Gastroesophageal sphincter (tissue), 4 donors: Measurements from ENCODE around the gene BRMS1. TPM values are rescaled to one million over a fixed set of nuclear protein-coding genes. Genes with fewer than 3 reads are reported as not detected.

Experiments used
- ATAC-seq: fragments of 150-250 bp; one replicate; pipeline ENCODE4 v1.9.1; 2016; ENCODE audit warnings: mild to moderate bottlenecking, moderate library complexity
- H3K27ac ChIP-seq, 4 donors: fragments of 200-600 bp; sonication (generic) in 3 of 4; 1 replicate in 3 of 4; 2 replicates in 1 of 4; pipeline ENCODE4 v1.5.1; 2016 to 2019
- H3K27me3 ChIP-seq: fragments of 200-600 bp; sonication (generic); one replicate; pipeline ENCODE4 v1.5.1; 2019
- H3K36me3 ChIP-seq, 2 donors: fragments of 200-600 bp; sonication (generic); one replicate each; pipeline ENCODE4 v1.5.1; 2019; ENCODE audit warnings: control low read depth in 1 of 2
- H3K4me1 ChIP-seq, 3 donors: fragments of 200-600 bp; sonication (generic); 1 replicate in 2 of 3; 2 replicates in 1 of 3; pipeline ENCODE4 v1.5.1; 2016 to 2019; ENCODE audit warnings: control low read depth in 2 of 3
- H3K4me3 ChIP-seq, 2 donors: fragments of 200-600 bp; sonication (generic); one replicate each; pipeline ENCODE4 v1.5.1; 2019; ENCODE audit warnings: mild to moderate bottlenecking in 1 of 2, moderate library complexity in 1 of 2
- H3K9me3 ChIP-seq, 3 donors: fragments of 200-600 bp; sonication (generic); one replicate each; pipeline ENCODE4 v1.5.1; 2017 to 2019; ENCODE audit warnings: control low read depth in 2 of 3
- EP300 ChIP-seq: sonication (generic); formaldehyde crosslinking; IDR thresholded peaks from one replicate; pipeline ENCODE4 v1.6.1; 2017; ENCODE audit warnings: antibody characterized with exemption, mild to moderate bottlenecking
- POLR2A ChIP-seq, 2 donors: fragments of 450-650 bp; IDR thresholded peaks; one replicate each; pipeline ENCODE4 v1.6.1; 2017; ENCODE audit warnings: antibody characterized with exemption in 2 of 2, mild to moderate bottlenecking in 2 of 2, moderate library complexity in 1 of 2
- POLR2AphosphoS5 ChIP-seq: sonication (generic); formaldehyde crosslinking; IDR thresholded peaks from one replicate; pipeline ENCODE4 v1.6.1; 2017; ENCODE audit warnings: antibody characterized with exemption
- WGBS, 2 donors: methylation state at CpG; one replicate each; pipeline ENCODE4 v1.1.5; 2018; ENCODE audit warnings: low coverage in 1 of 2; 5-methylcytosine and 5-hydroxymethylcytosine counted together
- small RNA-seq, 4 donors: library from RNA; depleted of rRNA; stranded (forward); fragments of <200 nt; gene quantifications; one replicate each; pipeline ENCODE3, GENCODE V24; 2016
- total RNA-seq, 4 donors: library from RNA; depleted of rRNA; stranded (reverse); fragments of >200 nt; gene quantifications; one replicate each; pipeline ENCODE4 v1.1.0, GENCODE V29; 2016
- TF ChIP-seq, protein P1 (sequence below), 4 experiments: fragments of 200-600 bp in 2 of 4; fragments of 450-650 bp in 2 of 4; sonication (generic) in 1 of 4; IDR thresholded peaks; one replicate each; pipeline ENCODE4 v1.5.1; 2017 to 2019; ENCODE audit warnings: antibody characterized with exemption in 4 of 4, mild to moderate bottlenecking in 2 of 4, moderate library complexity in 2 of 4

Gene BRMS1
- total RNA-seq, 4 donors from 2014 or later = 26.6 to 44.2 (median 35.5) TPM

DNA sequence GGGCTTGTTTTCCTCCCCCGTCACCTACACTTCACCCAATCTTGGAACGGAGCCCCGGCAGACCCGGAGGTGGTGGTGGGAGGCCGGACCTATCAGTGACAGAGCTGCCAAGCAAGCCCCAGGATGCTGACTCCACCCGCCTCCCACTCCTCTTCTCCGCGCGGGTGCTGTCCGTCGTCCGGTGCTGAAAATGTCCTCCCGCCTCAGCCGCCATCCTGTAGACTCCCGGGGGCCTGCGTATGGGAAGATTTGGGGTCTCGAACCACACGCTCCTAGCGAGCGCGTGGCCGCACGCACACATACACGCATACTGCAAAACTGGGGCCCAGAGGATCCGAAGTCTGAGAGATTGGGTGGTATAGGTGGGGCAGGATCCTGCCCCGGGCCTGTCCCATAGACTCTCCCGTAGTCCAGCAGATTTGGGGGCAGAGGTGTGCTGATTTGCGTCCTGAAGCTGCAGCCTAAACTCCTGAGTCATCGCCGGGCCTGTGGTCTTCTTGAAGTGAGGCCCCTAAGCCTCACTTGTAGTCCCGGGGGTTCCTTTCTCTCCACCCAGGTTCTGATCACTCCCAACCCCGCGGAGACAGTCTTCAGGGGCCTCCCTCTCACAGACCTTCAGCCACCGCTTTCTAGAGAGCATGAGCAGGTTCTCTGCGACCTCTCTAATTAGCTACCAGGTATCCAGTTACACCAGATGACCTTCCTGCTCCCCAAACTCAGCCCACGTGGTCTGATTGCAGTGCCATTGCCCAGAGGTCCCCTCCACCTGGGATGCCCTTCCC, 55.2 kb downstream of the BRMS1 start:
- 8% methylated on average over 2 of the region's 36 CpGs; no CpG with 5 or more reads in 1 of the 2 donors for WGBS, 2 donors
- H3K27ac ChIP-seq = peak overlapping the region; percentile 60 to 98 (median 96)
- peak; percentile 37 for ATAC-seq
- no peaks in the 10 kb centered on the region for H3K9me3 ChIP-seq
- H3K4me3 ChIP-seq = peak overlapping the region; percentile 56 to 96
- H3K27me3 ChIP-seq = peaks cover 38% of the 10 kb centered on the region
- H3K36me3 ChIP-seq = peaks cover 0 to 20% of the 10 kb centered on the region in 2 donors
- no peak for TF ChIP-seq POLR2AphosphoS5
- TF ChIP-seq POLR2A (IDR thresholded peaks at IDR 0.05) = no peak
- TF ChIP-seq, protein P1, sequence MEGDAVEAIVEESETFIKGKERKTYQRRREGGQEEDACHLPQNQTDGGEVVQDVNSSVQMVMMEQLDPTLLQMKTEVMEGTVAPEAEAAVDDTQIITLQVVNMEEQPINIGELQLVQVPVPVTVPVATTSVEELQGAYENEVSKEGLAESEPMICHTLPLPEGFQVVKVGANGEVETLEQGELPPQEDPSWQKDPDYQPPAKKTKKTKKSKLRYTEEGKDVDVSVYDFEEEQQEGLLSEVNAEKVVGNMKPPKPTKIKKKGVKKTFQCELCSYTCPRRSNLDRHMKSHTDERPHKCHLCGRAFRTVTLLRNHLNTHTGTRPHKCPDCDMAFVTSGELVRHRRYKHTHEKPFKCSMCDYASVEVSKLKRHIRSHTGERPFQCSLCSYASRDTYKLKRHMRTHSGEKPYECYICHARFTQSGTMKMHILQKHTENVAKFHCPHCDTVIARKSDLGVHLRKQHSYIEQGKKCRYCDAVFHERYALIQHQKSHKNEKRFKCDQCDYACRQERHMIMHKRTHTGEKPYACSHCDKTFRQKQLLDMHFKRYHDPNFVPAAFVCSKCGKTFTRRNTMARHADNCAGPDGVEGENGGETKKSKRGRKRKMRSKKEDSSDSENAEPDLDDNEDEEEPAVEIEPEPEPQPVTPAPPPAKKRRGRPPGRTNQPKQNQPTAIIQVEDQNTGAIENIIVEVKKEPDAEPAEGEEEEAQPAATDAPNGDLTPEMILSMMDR (IDR thresholded peaks at IDR 0.05) = no peak
- no peak for TF ChIP-seq EP300
- H3K4me1 ChIP-seq = peaks cover 0 to 60% (median 12%) of the 10 kb centered on the region in 3 donors

DNA sequence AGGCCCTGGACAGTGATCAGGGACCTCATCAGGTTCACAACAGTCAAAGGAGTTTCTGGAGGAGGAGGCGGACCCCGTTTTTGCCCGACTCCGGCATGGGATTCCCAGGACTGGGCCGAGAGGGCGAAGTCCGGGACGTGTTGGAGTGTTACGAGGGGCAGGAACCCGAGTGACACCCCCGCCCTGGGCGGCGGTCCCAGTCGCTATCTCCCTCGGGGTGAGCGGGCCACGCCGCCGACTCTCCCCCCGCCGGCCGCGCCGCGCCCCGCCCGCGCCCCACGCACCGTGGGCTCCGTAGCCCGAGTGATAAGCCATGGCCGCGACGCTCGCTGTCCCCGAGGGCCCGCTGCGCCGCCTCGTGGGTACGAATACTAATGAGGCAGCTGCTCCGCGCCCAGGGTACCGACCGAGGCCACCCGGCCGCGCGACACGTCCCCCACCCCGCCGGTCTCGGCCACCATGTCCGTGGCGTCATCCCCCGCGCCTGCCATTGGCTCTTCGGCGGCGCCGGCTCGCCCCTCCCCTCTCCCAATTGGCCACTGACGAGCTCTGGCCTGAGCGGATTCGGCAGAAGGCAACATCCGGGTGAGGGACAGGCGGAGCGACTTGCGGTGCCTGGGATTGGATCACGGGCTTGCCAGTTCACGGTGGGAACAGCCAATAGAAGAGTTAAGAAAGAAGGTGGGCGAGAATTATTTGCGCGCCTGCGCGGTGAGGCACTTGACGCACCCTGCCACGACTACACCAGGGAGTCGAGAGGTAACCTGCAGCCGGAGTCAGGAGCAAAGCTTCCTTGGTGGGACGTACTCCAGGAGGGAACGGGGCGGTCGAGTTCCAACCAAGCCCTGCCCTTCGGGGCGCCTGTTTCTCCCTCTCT, 56.0 kb downstream of the BRMS1 start, which contains the start of gene YIF1A:
Gene YIF1A, minus strand, starts transcription at position 473 of the 877 bp plus-strand sequence. Its CDS starts 158 bp downstream, at position 315.
- TF ChIP-seq POLR2A (IDR thresholded peaks at IDR 0.05) (peak; percentile 96), EP300 (no peak), POLR2AphosphoS5 (peak; percentile 98)
- TF ChIP-seq, protein P1 (IDR thresholded peaks at IDR 0.05) = peak in 1 of 4 experiments; percentile 16
- H3K9me3 ChIP-seq = no peaks in the 10 kb centered on the region
- peaks cover 0 to 28% of the 10 kb centered on the region in 2 donors for H3K36me3 ChIP-seq
- peak; percentile 97 for ATAC-seq
- H3K27ac ChIP-seq = peak within 1 kb of the TSS; percentile 90 to 98 (median 96)
- peak within 1 kb of the TSS; percentile 70 to 96 for H3K4me3 ChIP-seq
- peaks cover 30% of the 10 kb centered on the region for H3K27me3 ChIP-seq
- 1% methylated on average over 15 of the region's 87 CpGs; no CpG with 5 or more reads in 1 of the 2 donors for WGBS, 2 donors
- H3K4me1 ChIP-seq = peaks cover 0 to 60% (median 12%) of the 10 kb centered on the region in 3 donors

DNA sequence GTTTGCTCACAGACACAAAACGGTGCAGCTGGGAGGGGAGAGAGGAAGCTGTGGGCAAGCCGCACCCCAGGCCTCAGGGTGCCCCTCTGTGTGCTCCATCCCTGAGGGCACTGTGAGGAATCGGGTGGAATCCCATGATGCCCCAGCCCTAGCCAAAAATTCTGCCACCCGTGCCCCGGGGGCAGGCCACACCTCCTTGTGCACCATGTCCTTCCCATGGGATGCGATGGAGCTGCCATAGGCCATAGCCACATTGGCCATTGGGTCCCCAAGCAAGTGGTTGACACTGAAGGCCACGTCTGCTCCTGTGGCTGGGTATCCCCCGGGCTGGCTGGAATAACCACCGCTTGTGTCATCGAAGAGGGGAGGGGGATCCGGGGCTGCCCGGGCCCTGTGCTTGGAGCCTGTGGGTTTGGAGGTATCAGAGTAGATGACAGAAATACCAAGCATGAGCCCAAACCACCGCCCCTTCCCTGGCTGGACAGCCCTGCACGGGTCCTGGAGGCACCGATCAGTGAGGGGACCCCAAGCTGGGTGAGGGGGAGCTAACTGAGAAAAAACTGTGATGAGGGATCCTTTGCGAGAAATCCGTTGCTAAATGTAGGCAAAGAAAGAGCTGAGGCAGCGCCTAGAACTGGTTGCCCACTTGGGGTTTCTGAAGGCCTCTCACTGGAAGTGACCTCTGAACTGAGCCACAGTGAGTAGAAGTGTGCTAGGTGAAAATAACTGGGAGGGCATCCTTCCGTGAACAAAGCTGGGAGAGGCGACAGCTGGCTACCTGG, 56.8 kb downstream of the BRMS1 start:
- peaks cover 21% of the 10 kb centered on the region for H3K27me3 ChIP-seq
- peaks cover 0 to 67% (median 12%) of the 10 kb centered on the region in 3 donors for H3K4me1 ChIP-seq
- H3K9me3 ChIP-seq = no peaks in the 10 kb centered on the region
- ATAC-seq = no peak
- peaks cover 0 to 32% of the 10 kb centered on the region in 2 donors for H3K36me3 ChIP-seq
- H3K4me3 ChIP-seq = peak overlapping the region; percentile 70 to 96
- TF ChIP-seq EP300 = no peak
- TF ChIP-seq, protein P1 (IDR thresholded peaks at IDR 0.05) = no peak
- no peak for TF ChIP-seq POLR2A (IDR thresholded peaks at IDR 0.05)
- no peak for TF ChIP-seq POLR2AphosphoS5
- WGBS, 2 donors = 0% methylated on average over 3 to 5 of the region's 20 CpGs
- peak overlapping the region; percentile 90 to 98 (median 96) for H3K27ac ChIP-seq

Small RNA genes lying within 50 kb of the gene (small RNA-seq; reads per million reads assigned to genes)
- gene RF00017 (0 reads per million in 4 donors), gene RNU1-84P (0 to 0.26 (median 0) reads per million in 4 donors)

Other genes starting within 250 kb of the BRMS1 start
- 10 to 100 TPM; 24.6 to 49.6 (median 34.2) TPM for gene KLC2, start 87.4 kb downstream of the BRMS1 start, total RNA-seq
- 100 to 1,000 TPM in 3 of 4 donors, 10 to 100 TPM in 1; 99.3 to 162 (median 115) TPM for gene RAB1B, start 76.5 kb downstream of the BRMS1 start, total RNA-seq
- gene CNIH2, start 66.9 kb downstream of the BRMS1 start, total RNA-seq = 1 to 10 TPM in 1 of 4 donors, not detected in 3; 1.1 TPM
- gene YIF1A, start 56.0 kb downstream of the BRMS1 start, total RNA-seq = 10 to 100 TPM; 39.4 to 79.3 (median 64.5) TPM
- under 1 TPM in 1 of 4 donors, not detected in 3; 0.66 TPM for gene TMEM151A, start 53.2 kb downstream of the BRMS1 start, total RNA-seq
- 10 to 100 TPM; 23.1 to 68.2 (median 27.0) TPM for gene CD248, start 28.1 kb downstream of the BRMS1 start, total RNA-seq
- gene RIN1, start 8.7 kb downstream of the BRMS1 start, total RNA-seq = 1 to 10 TPM; 3.8 to 9.3 (median 4.7) TPM
- 10 to 100 TPM; 39.7 to 62.0 (median 47.6) TPM for gene B4GAT1, start 2.5 kb upstream of the BRMS1 start, total RNA-seq
- gene SLC29A2, start 26.7 kb upstream of the BRMS1 start, total RNA-seq = 1 to 10 TPM in 2 of 4 donors, under 1 TPM in 2; 0.27 to 3.2 (median 1.2) TPM
- gene NPAS4, start 75.9 kb upstream of the BRMS1 start, total RNA-seq = 1 to 10 TPM in 1 of 4 donors, under 1 TPM in 2, not detected in 1; 0.27 to 2.6 (median 0.93) TPM
- gene MRPL11, start 93.7 kb upstream of the BRMS1 start, total RNA-seq = 10 to 100 TPM; 36.3 to 48.1 (median 45.6) TPM
- 10 to 100 TPM; 20.5 to 43.9 (median 29.9) TPM for gene PELI3, start 121.8 kb upstream of the BRMS1 start, total RNA-seq
- gene DPP3, start 135.3 kb upstream of the BRMS1 start, total RNA-seq = 10 to 100 TPM; 11.5 to 35.3 (median 22.4) TPM
- 10 to 100 TPM; 49.2 to 95.1 (median 82.9) TPM for gene BBS1, start 165.5 kb upstream of the BRMS1 start, total RNA-seq
- gene ZDHHC24, start 200.9 kb upstream of the BRMS1 start, total RNA-seq = 10 to 100 TPM in 2 of 4 donors, 1 to 10 TPM in 2; 5.9 to 12.1 (median 10.4) TPM
- not detected for gene ACTN3, start 201.8 kb upstream of the BRMS1 start, total RNA-seq
- gene CTSF, start 223.5 kb upstream of the BRMS1 start, total RNA-seq = 100 to 1,000 TPM in 1 of 4 donors, 10 to 100 TPM in 3; 65.1 to 114 (median 88.4) TPM
- 1 to 10 TPM in 3 of 4 donors, under 1 TPM in 1; 0.27 to 1.2 (median 1.1) TPM for gene CCDC87, start 248.0 kb upstream of the BRMS1 start, total RNA-seq
- 10 to 100 TPM; 28.1 to 41.7 (median 33.9) TPM for gene CCS, start 248.1 kb upstream of the BRMS1 start, total RNA-seq